GM21528 (cell line): Measurements from ENCODE around the gene CUTA.
"Not testable (repeated sequence)": the region's sequence is repeated elsewhere in the genome, so short reads cannot be mapped to it uniquely, and the experiment has no call there.

ENCODE experiments used
- ATAC-seq: cut with Tn5 transposase; IDR thresholded peaks from one replicate; pipeline ENCODE4 v1.9.1; 2021; ENCODE audit warnings: mild to moderate bottlenecking, moderate library complexity; ENCODE audit not compliant: unreplicated experiment, low FRiP score

The CUTA gene

GRCh38 chr6:33373960-33374910 lies 43.7 kb downstream of the CUTA start:
- ATAC-seq, result no peak

GRCh38 chr6:33372526-33373123 lies 45.3 kb downstream of the CUTA start:
- no peak for ATAC-seq

DNA sequence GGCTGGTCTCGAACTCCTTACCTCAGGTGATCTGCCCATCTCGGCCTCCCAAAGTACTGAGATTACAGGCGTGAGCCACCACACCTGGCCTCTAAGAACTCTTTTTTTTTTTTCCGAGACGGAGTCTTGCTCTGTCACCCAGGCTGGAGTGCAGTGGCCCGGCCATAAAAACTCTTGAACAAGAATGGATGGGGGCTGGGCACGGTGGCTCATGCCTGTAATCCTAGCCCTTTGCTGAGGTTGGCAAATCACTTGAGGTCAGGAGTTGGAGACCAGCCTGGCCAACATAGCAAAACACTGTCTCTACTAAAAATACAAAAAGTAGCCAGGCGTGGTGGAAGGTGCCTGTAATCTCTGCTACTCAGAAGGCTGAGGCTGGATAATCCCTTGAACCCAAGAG lies 46.0 kb downstream of the CUTA start:
- not testable (repeated sequence) for ATAC-seq

DNA sequence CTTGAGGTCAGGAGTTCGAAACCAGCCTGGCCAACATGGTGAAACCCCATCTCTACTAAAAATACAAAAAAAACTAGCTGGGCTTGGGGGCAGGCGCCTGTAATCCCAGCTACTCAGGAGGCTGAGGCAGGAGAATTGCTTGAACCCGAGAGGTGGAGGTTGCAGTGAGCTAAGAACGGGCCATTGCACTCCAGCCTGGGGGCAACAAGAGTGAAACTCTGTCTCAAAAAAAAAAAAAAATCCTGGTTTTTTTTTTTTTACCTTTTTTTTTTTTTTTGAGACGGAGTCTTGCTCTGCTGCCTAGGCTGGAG lies 50.2 kb downstream of the CUTA start:
- not testable (repeated sequence) for ATAC-seq

- no peak for ATAC-seq
These were observed 50.7 kb downstream of the CUTA start for GRCh38 chr6:33367009-33367714.
